H1 (cell line): ENCODE measurements around the gene GRIP2.

ENCODE experiments used
- CTCF ChIP-seq, 3 experiments: IDR thresholded peaks; 1 replicate in 2 of 3; 2 replicates in 1 of 3; pipeline versions ENCODE4 v1.5.1 to v1.6.1; 2011; ENCODE audit warnings: low read length in 3 of 3, mild to moderate bottlenecking in 3 of 3, inconsistent platforms in 2 of 3, low read depth in 1 of 3, moderate library complexity in 1 of 3; ENCODE audit not compliant: insufficient read depth in 1 of 3; ENCODE audit errors: control extremely low read depth in 1 of 3
- EGR1 ChIP-seq: IDR thresholded peaks from 2 replicates; pipeline ENCODE4 v1.6.1; 2011; ENCODE audit warnings: low read depth, low read length, borderline replicate concordance
- EP300 ChIP-seq, 2 experiments: IDR thresholded peaks; 1 replicate in 1 of 2; 2 replicates in 1 of 2; pipeline ENCODE4 v1.6.1; 2011 to 2012; ENCODE audit warnings: low read depth in 2 of 2, low read length in 2 of 2, mild to moderate bottlenecking in 2 of 2, borderline replicate concordance in 1 of 2, inconsistent platforms in 1 of 2, moderate library complexity in 1 of 2
- GABPA ChIP-seq: IDR thresholded peaks from 2 replicates; pipeline ENCODE4 v1.6.1; 2011; ENCODE audit warnings: mild to moderate bottlenecking, low read length, moderate library complexity, borderline replicate concordance; ENCODE audit not compliant: insufficient read depth
- JUN ChIP-seq: IDR thresholded peaks from 2 replicates; pipeline ENCODE4 v1.6.1; 2011; ENCODE audit warnings: low read depth, mild to moderate bottlenecking, improper control_type of control experiment, low read length
- MAX ChIP-seq: IDR thresholded peaks from 2 replicates; pipeline ENCODE4 v1.6.1; 2012; ENCODE audit warnings: inconsistent platforms
- POLR2A ChIP-seq, 2 experiments: IDR thresholded peaks; 1 replicate in 1 of 2; 2 replicates in 1 of 2; pipeline ENCODE4 v1.6.1; 2011; ENCODE audit warnings: low read depth in 2 of 2, low read length in 2 of 2, mild to moderate bottlenecking in 2 of 2; ENCODE audit errors: control extremely low read depth in 1 of 2
- RAD21 ChIP-seq, 2 experiments: IDR thresholded peaks in 1 of 2; conservative IDR thresholded peaks in 1 of 2; 2 replicates each; pipeline ENCODE4 v1.6.1; 2011; ENCODE audit warnings: low read depth in 2 of 2, low read length in 2 of 2, improper control_type of control experiment in 1 of 2, inconsistent platforms in 1 of 2, mild to moderate bottlenecking in 1 of 2, moderate library complexity in 1 of 2
- RBBP5 ChIP-seq: IDR thresholded peaks from 2 replicates; pipeline ENCODE4 v1.7.1; 2012; ENCODE audit warnings: low read depth, mild to moderate bottlenecking, inconsistent platforms, low read length, moderate library complexity, borderline replicate concordance
- SIX5 ChIP-seq: IDR thresholded peaks from 2 replicates; pipeline ENCODE4 v1.6.1; 2011; ENCODE audit warnings: mild to moderate bottlenecking, low read depth, low read length

- TF ChIP-seq RBBP5: no peak
- no peak for TF ChIP-seq EP300 (IDR thresholded peaks at IDR 0.05; ENCODE audit: borderline replicate concordance in 1 of 2, low read depth in 2 of 2, low read length in 2 of 2)
- TF ChIP-seq POLR2A (IDR thresholded peaks at IDR 0.05; ENCODE audit: control extremely low read depth in 1 of 2, low read depth in 2 of 2, low read length in 2 of 2): no peak
- TF ChIP-seq MAX: no peak
- no peak for TF ChIP-seq EGR1
- TF ChIP-seq CTCF (IDR thresholded peaks at IDR 0.05; ENCODE audit: control extremely low read depth in 1 of 3, insufficient read depth in 1 of 3, low read depth in 1 of 3, low read length in 3 of 3): no peak
- TF ChIP-seq SIX5: no peak
- no peak for TF ChIP-seq JUN
- TF ChIP-seq RAD21 (IDR thresholded peaks at IDR 0.05 in 1 of 2, conservative IDR thresholded peaks at IDR 0.05 in 1 of 2; ENCODE audit: low read depth in 2 of 2, low read length in 2 of 2): no peak
- no peak for TF ChIP-seq GABPA
Measured at GRCh38 chr3:14570864-14571263, 30.7 kb upstream of the GRIP2 start.
